ACHN (cell line): ENCODE results near the gene SCAMP2.

Source experiments
- DNase-seq: peaks from one replicate; pipeline ENCODE4 v3.0.0-alpha.2; 2015
- in situ Hi-C: cut with HindIII; loops from 2 replicates; pipeline ENCODE4 v1.10.0; 2017; ENCODE audit warnings: low sequenced_read_pairs, low pct_ligation_motif_present, low pct_unique_long_range_greater_than_20kb

Gene SCAMP2

GRCh38 chr15:74808078-74808839 is 64.9 kb downstream of the SCAMP2 start:
- in situ Hi-C loops: no loop called here
- DNase-seq: peak; percentile 41

GRCh38 chr15:74807282-74807681 is 65.9 kb downstream of the SCAMP2 start:
- in situ Hi-C loops: no loop called here
- DNase-seq: no peak

GRCh38 chr15:74804935-74805334 is 68.2 kb downstream of the SCAMP2 start:
- in situ Hi-C loops: no loop called here
- DNase-seq: no peak

GRCh38 chr15:74802862-74803447 is 70.2 kb downstream of the SCAMP2 start:
- in situ Hi-C loops: no loop called here
- DNase-seq: no peak

- DNase-seq: no peak
- in situ Hi-C loops: no loop called here
Observed at GRCh38 chr15:74802290-74802689, 70.9 kb downstream of the SCAMP2 start.

- in situ Hi-C loops: no loop called here
Observed at GRCh38 chr15:74801311-74801997, 71.7 kb downstream of the SCAMP2 start.

GRCh38 chr15:74800559-74801094 is 72.5 kb downstream of the SCAMP2 start:
- in situ Hi-C loops: no loop called here
- no peak for DNase-seq

More at GRCh38 chr15:74801311-74801997, 71.7 kb downstream of the SCAMP2 start:
- DNase-seq: no peak

- in situ Hi-C loops: no loop called here
- DNase-seq: peak; percentile 71
Observed at GRCh38 chr15:74799856-74800558, 73.2 kb downstream of the SCAMP2 start.

- DNase-seq: no peak
- in situ Hi-C loops: no loop called here
Observed at GRCh38 chr15:74799255-74799855, 73.8 kb downstream of the SCAMP2 start.

GRCh38 chr15:74798388-74799254 is 74.5 kb downstream of the SCAMP2 start:
- in situ Hi-C loops: no loop called here

GRCh38 chr15:74795966-74796625 is 77.1 kb downstream of the SCAMP2 start:
- in situ Hi-C loops: no loop called here

More at GRCh38 chr15:74798388-74799254, 74.5 kb downstream of the SCAMP2 start:
- no peak for DNase-seq

GRCh38 chr15:74794970-74795349 is 78.2 kb downstream of the SCAMP2 start:
- in situ Hi-C loops: no loop called here
- no peak for DNase-seq

More at GRCh38 chr15:74795966-74796625, 77.1 kb downstream of the SCAMP2 start:
- no peak for DNase-seq

GRCh38 chr15:74794248-74794969 is 78.8 kb downstream of the SCAMP2 start:
- no peak for DNase-seq
- in situ Hi-C loops: no loop called here
